Activated T-helper 2 cell treated with anti-CD3 and anti-CD28 coated beads, Interferon-gamma antibody, Interleukin-2, Interleukin-4, amounts not matched to agents 10 μg/mL and 5 μg/mL and 100 μg/mL, durations not matched to agents 14 hours and 24 hours and 36 hours (primary cell): ENCODE data around the gene PLEKHA1. TPM values are rescaled to one million over a fixed set of nuclear protein-coding genes. Genes with fewer than 3 reads are reported as not detected.

Experiments used
- DNase-seq: peaks from one replicate; pipeline ENCODE4 v3.0.0; 2021; ENCODE audit warnings: low spot score
- H3K27ac Mint-ChIP-seq: one replicate; pipeline ENCODE4 v1.8.0; 2021; ENCODE audit warnings: mixed read lengths
- H3K27me3 Mint-ChIP-seq: one replicate; pipeline ENCODE4 v1.8.0; 2021; ENCODE audit warnings: low read depth, mixed read lengths
- H3K36me3 Mint-ChIP-seq: one replicate; pipeline ENCODE4 v1.8.0; 2021; ENCODE audit warnings: low read depth, mixed read lengths
- H3K4me1 Mint-ChIP-seq: one replicate; pipeline ENCODE4 v1.8.0; 2021; ENCODE audit warnings: low read depth, mixed read lengths
- H3K4me3 Mint-ChIP-seq: one replicate; pipeline ENCODE4 v1.8.0; 2021; ENCODE audit warnings: low read depth, mild to moderate bottlenecking, moderate library complexity, mixed read lengths
- H3K9me3 Mint-ChIP-seq: one replicate; pipeline ENCODE4 v1.8.0; 2021; ENCODE audit warnings: mixed read lengths
- intact Hi-C: fragments of 100-400 bp; cut with micrococcal nuclease; formaldehyde crosslinking; loops from one replicate; pipeline ENCODE4 v1.15.1; 2023
- total RNA-seq: library from RNA; stranded (reverse); gene quantifications from 2 replicates; pipeline ENCODE4 v1.2.3, GENCODE V29; 2022

The PLEKHA1 gene
- total RNA-seq, result 4.5 and 5.1 TPM in 2 replicates

DNA sequence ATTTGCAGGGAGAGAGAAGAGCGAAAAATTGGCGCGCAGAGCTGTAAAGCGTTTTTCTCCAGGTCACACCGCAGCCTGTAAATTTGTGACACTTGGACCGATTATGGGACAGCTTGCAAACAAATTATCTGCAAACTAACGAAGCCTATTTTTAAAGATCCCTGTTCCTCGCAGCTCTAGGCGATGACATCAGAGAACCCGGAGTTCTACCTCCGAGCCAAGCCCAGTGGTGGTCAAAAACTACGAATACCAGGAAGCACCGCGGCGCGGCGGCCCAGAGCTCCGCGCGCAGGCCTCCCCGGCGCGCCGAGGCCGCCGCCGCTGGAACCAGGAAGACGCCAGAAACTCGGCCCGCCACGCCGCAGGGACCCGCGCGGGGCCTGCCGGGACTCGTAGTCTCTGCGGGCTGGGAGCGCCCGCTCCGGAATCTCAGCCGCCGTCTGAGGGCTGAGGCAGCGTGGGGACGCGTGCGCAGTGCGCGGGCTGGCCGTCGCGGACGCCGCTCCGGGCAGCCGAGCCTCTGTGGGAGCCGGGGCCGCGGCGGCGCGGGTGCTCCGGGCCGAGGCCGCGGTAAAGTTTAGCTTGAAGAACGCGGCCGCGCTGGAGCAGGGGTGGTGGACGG is at the start of gene PLEKHA1:
Gene PLEKHA1, plus strand, starts transcription at position 472 of the 622 bp plus-strand sequence. CDS start 18,493 bp downstream, outside the sequence.
- Mint-ChIP-seq H3K4me3 (peak within 1 kb of the TSS; percentile 87), H3K4me1 (peaks cover 27% of the 10 kb centered on the region), H3K27ac (peak within 1 kb of the TSS; percentile 91), H3K36me3 (peaks cover under 1% of the 10 kb centered on the region), H3K27me3 (peaks cover 57% of the 10 kb centered on the region), H3K9me3 (no peaks in the 10 kb centered on the region)
- intact Hi-C loops, result loop anchor here (2.0 to 10.0 kb wide), 5 partner anchors 42 to 780 kb away; partner anchors contain the start of genes ACADSB, ATE1, BUB3 and IKZF5
- DNase-seq, result peak; percentile 88

DNA sequence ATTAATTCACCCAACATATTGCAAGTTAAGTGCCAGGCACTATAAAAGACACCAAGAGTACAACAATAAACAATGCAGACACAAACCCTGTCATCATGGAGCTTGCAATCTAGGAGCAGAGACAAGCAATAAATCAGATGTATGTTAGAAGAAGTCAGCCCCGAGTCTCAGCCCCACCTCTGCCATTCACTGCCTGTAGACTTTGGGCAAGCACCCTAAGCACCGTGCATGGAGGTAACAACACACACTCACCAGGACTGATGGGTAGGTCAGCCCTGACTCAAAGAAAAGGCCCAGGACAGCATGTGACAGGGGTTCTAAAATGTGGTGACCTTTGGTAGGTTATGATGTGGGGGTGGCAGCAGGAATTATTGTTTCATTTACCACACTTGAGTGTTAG is 49.3 kb upstream of the PLEKHA1 start:
- Mint-ChIP-seq H3K36me3 (no peaks in the 10 kb centered on the region), H3K4me1 (no peaks in the 10 kb centered on the region), H3K4me3 (no peak overlapping the region), H3K27me3 (peaks cover 3% of the 10 kb centered on the region), H3K9me3 (peaks cover 11% of the 10 kb centered on the region), H3K27ac (no peak overlapping the region)
- no peak for DNase-seq
- intact Hi-C loops, result no loop called here

GRCh38 chr10:122326385-122326784 is 48.1 kb upstream of the PLEKHA1 start:
- intact Hi-C loops, result no loop called here
- Mint-ChIP-seq H3K9me3 (peaks cover 3% of the 10 kb centered on the region), H3K36me3 (no peaks in the 10 kb centered on the region), H3K4me3 (no peak overlapping the region), H3K27me3 (peaks cover 6% of the 10 kb centered on the region), H3K27ac (no peak overlapping the region), H3K4me1 (no peaks in the 10 kb centered on the region)
- DNase-seq, result no peak

DNA sequence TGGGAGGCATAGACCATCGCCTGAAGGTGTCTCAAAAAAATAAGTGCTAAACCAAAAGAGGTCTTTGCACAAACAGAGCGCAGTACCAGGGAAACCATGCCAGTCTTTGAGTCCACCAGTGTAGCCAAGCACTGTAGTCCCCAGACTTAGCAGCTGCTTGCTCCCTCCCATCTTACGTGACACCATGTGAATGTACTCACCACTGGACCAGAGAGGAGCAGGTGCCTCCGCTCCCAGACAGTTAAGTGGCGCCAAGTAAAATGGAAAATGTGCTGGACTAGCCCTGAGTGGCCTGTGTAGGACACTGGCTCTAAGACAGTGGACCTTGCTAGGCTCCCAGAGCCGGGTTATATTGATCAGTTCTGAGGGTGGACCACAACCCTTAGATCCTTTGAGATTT is 47.7 kb upstream of the PLEKHA1 start:
- intact Hi-C loops, result no loop called here
- DNase-seq, result no peak
- Mint-ChIP-seq H3K27me3 (peaks cover 9% of the 10 kb centered on the region), H3K36me3 (no peaks in the 10 kb centered on the region), H3K4me3 (no peak overlapping the region), H3K27ac (no peak overlapping the region), H3K9me3 (no peaks in the 10 kb centered on the region), H3K4me1 (no peaks in the 10 kb centered on the region)

GRCh38 chr10:122327237-122328206 is 47.0 kb upstream of the PLEKHA1 start:
- Mint-ChIP-seq H3K4me1 (no peaks in the 10 kb centered on the region), H3K36me3 (no peaks in the 10 kb centered on the region), H3K9me3 (no peaks in the 10 kb centered on the region), H3K4me3 (no peak overlapping the region), H3K27ac (no peak overlapping the region), H3K27me3 (peaks cover 10% of the 10 kb centered on the region)
- no peak for DNase-seq
- intact Hi-C loops, result no loop called here

DNA sequence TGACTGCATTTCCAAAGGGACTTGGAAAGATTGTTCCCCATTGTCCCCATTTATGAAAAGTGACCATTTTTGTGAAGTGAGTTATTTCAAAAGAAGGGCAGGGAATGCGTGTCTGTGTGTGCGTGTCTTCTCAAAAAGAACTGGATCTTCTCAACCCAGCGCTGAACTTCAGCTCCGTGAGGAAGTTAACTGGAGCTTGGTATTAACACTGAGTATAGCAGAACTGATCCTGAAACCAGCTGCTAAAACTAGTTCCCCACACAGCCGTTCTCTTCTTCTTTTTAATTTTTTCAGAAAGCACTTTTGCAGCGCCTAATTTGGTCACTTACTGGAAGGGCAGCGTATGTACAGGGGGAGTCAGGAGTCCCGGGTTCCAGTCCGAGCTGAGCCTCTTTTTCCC is 45.8 kb upstream of the PLEKHA1 start:
- H3K27me3 Mint-ChIP-seq, result peaks cover 13% of the 10 kb centered on the region
- DNase-seq, result no peak
- H3K9me3 Mint-ChIP-seq, result no peaks in the 10 kb centered on the region
- H3K4me3 Mint-ChIP-seq, result no peak overlapping the region
- H3K4me1 Mint-ChIP-seq, result peaks cover 4% of the 10 kb centered on the region
- intact Hi-C loops, result no loop called here
- no peaks in the 10 kb centered on the region for H3K36me3 Mint-ChIP-seq
- no peak overlapping the region for H3K27ac Mint-ChIP-seq

DNA sequence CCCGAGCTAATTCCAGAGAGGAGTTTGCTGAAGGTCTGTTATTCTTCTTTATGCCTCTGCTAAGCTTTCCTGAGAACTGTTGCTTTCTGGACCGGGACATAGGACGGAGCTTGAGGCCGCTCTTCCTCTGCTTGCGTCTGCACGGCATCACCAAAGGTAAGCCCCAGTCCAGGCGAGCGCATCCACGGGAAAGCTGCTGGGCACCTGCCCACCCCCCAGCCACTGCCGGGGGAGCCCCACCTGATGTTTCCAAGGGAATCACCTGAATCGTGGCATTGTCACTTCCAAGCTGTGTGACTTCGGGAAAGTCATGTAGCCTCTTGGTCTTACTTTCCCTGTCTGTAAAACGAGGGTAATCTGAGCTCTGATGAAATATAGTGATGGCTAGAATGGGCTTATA is 45.1 kb upstream of the PLEKHA1 start:
- no peaks in the 10 kb centered on the region for H3K36me3 Mint-ChIP-seq
- no peak overlapping the region for H3K4me3 Mint-ChIP-seq
- intact Hi-C loops, result no loop called here
- H3K27ac Mint-ChIP-seq, result no peak overlapping the region
- no peak for DNase-seq
- no peaks in the 10 kb centered on the region for H3K9me3 Mint-ChIP-seq
- H3K27me3 Mint-ChIP-seq, result peaks cover 13% of the 10 kb centered on the region
- H3K4me1 Mint-ChIP-seq, result peaks cover 4% of the 10 kb centered on the region

DNA sequence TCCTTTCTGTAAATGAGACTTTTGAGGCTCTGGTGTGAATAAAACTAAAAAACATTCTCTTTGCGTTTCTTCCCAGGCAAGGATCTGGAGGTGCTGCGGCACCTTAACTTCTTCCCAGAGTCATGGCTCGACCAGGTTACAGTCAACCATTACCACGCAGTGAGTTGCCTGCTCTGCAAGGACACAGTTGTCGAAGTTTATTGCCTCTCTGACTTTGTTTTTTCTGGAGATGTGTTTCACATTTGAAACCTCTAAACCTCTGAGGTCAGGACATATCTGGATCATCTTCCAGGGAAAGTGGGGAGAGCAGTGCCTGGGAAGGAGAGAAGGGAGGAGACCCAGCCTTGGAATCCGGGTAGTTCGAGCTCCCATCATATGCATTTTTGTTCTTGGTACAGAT is 43.4 kb upstream of the PLEKHA1 start:
- Mint-ChIP-seq H3K27me3 (peaks cover 13% of the 10 kb centered on the region), H3K36me3 (no peaks in the 10 kb centered on the region), H3K27ac (no peak overlapping the region), H3K4me1 (peaks cover 4% of the 10 kb centered on the region), H3K9me3 (no peaks in the 10 kb centered on the region), H3K4me3 (no peak overlapping the region)
- no peak for DNase-seq
- intact Hi-C loops, result no loop called here

- Mint-ChIP-seq H3K27me3 (peaks cover 15% of the 10 kb centered on the region), H3K4me1 (peaks cover 4% of the 10 kb centered on the region), H3K4me3 (no peak overlapping the region), H3K36me3 (no peaks in the 10 kb centered on the region), H3K9me3 (no peaks in the 10 kb centered on the region), H3K27ac (no peak overlapping the region)
- no peak for DNase-seq
- intact Hi-C loops, result no loop called here
Measured at GRCh38 chr10:122331615-122332446, 42.7 kb upstream of the PLEKHA1 start.

DNA sequence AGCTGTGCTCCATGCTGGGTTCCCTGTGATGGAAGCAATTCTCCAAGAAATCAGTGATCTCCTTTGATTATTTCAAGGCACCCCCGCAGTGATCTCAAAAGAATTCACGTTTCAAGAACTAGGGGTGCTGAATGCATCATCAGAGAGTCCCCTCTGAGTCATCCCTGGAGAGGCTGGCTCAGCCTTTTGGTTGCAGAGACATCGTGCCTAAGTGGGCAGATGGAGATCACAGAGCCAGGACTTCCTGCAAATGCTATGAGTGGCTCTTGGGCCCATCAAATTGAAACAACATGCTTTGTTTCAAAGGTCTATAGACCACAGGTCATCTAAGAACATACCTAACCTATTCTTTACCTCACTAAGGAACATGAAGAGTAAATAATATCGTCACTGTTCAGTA is 41.5 kb upstream of the PLEKHA1 start:
- Mint-ChIP-seq H3K27ac (no peak overlapping the region), H3K27me3 (peaks cover 15% of the 10 kb centered on the region), H3K4me1 (peaks cover 4% of the 10 kb centered on the region), H3K36me3 (no peaks in the 10 kb centered on the region), H3K4me3 (no peak overlapping the region), H3K9me3 (no peaks in the 10 kb centered on the region)
- DNase-seq, result no peak
- intact Hi-C loops, result loop anchor here (1.0 kb wide), 1 partner anchor 55 kb away; no protein-coding TSS in a partner anchor

- Mint-ChIP-seq H3K9me3 (no peaks in the 10 kb centered on the region), H3K27ac (no peak overlapping the region), H3K36me3 (no peaks in the 10 kb centered on the region), H3K4me1 (peaks cover 4% of the 10 kb centered on the region), H3K4me3 (no peak overlapping the region), H3K27me3 (peaks cover 12% of the 10 kb centered on the region)
- intact Hi-C loops, result no loop called here
- no peak for DNase-seq
Measured at GRCh38 chr10:122336332-122336731, 38.2 kb upstream of the PLEKHA1 start.

- Mint-ChIP-seq H3K9me3 (no peaks in the 10 kb centered on the region), H3K27me3 (peaks cover 8% of the 10 kb centered on the region), H3K4me1 (peaks cover 4% of the 10 kb centered on the region), H3K27ac (no peak overlapping the region), H3K36me3 (no peaks in the 10 kb centered on the region), H3K4me3 (no peak overlapping the region)
- intact Hi-C loops, result no loop called here
- DNase-seq, result no peak
Measured at GRCh38 chr10:122336961-122337360, 37.5 kb upstream of the PLEKHA1 start.
